HCT116 (cell line): ENCODE measurements around the gene KDM6B. TPM values are rescaled to one million over a fixed set of nuclear protein-coding genes. Genes with fewer than 3 reads are reported as not detected.

Experiments used
- ATAC-seq: fragments of 200-7000 bp; cut with Tn5 transposase; 2 replicates; pipeline ENCODE4 v1.9.1; 2020; ENCODE audit warnings: mild to moderate bottlenecking, moderate library complexity
- BruUV-seq: library from RNA; stranded (reverse); fragments of 400-500 nt; replicated peaks from 2 replicates; lab custom pipeline; 2021; lab: Mats Ljungman, UMichigan
- CTCF ChIA-PET: fragments of 300-600 bp; sonication (Branson Sonifier 250); formaldehyde crosslinking; loops from one replicate; lab custom pipeline; 2021; ENCODE audit warnings: antibody characterized with exemption; lab: Charles Lee
- POLR2A ChIA-PET: fragments of 300-600, 350-600 bp; sonication (Branson Sonifier 250); formaldehyde crosslinking; loops from one replicate; lab custom pipeline; 2021; ENCODE audit warnings: antibody characterized with exemption; lab: Charles Lee
- RAD21 ChIA-PET, 2 experiments: fragments of 300-600 bp; sonication (Branson Sonifier 250); formaldehyde crosslinking; loops; one replicate each; lab custom pipeline; 2023; ENCODE audit warnings: low total read pairs in 2 of 2; ENCODE audit not compliant: uncharacterized antibody in 2 of 2, unreplicated experiment in 2 of 2, low non-redundant PET in 1 of 2; lab: Charles Lee
- DNase-seq: peaks from one replicate; pipeline ENCODE4 v3.0.0-alpha.2; 2010; ENCODE audit warnings: low read depth, low spot score
- H2AFZ ChIP-seq: fragments of 200-600 bp; shearing (Covaris generic), sonication (generic); 2 replicates; pipeline ENCODE4 v1.6.1; 2017; ENCODE audit warnings: low read depth, mixed run types, mixed read lengths, antibody characterized with exemption, low read length; ENCODE audit not compliant: poor library complexity, severe bottlenecking
- H3K27ac ChIP-seq: 2 replicates; pipeline ENCODE4 v1.5.1; 2012; ENCODE audit warnings: low read depth, low read length
- H3K27me3 ChIP-seq: fragments of 200-600 bp; sonication (generic); 2 replicates; pipeline ENCODE4 v1.6.1; 2016; ENCODE audit warnings: mixed run types, low read length, mixed read lengths; ENCODE audit not compliant: insufficient read depth
- H3K36me3 ChIP-seq, 2 experiments: fragments of 200-500 bp in 1 of 2; fragments of 200-600 bp in 1 of 2; sonication (Bioruptor generic) in 1 of 2; sonication (generic) in 1 of 2; 2 replicates each; pipeline versions ENCODE4 v1.5.1 to v1.6.1; 2014 to 2016; ENCODE audit warnings: low read length in 2 of 2, inconsistent platforms in 1 of 2, mixed read lengths in 1 of 2, mixed run types in 1 of 2; ENCODE audit not compliant: insufficient read depth in 2 of 2, control insufficient read depth in 1 of 2
- H3K4me1 ChIP-seq, 2 experiments: fragments of 200-600 bp in 1 of 2; sonication (generic) in 1 of 2; 2 replicates each; pipeline versions ENCODE4 v1.5.1 to v1.6.1; 2012 to 2017; ENCODE audit warnings: low read length in 2 of 2, inconsistent platforms in 1 of 2, mild to moderate bottlenecking in 1 of 2, mixed read lengths in 1 of 2, mixed run types in 1 of 2, moderate library complexity in 1 of 2; ENCODE audit not compliant: insufficient read depth in 2 of 2, control insufficient read depth in 1 of 2
- H3K4me2 ChIP-seq: fragments of 200-600 bp; sonication (generic); 2 replicates; pipeline ENCODE4 v1.6.1; 2017; ENCODE audit warnings: mixed run types, low read length, mixed read lengths
- H3K4me3 ChIP-seq, 2 experiments: fragments of 200-600 bp in 1 of 2; sonication (generic) in 1 of 2; replicated peaks in 1 of 2; 2 replicates each; pipeline ENCODE4 v1.5.1; 2011 to 2016; ENCODE audit warnings: low read length in 2 of 2, control low read depth in 1 of 2, low read depth in 1 of 2, mild to moderate bottlenecking in 1 of 2, mixed read lengths in 1 of 2, mixed run types in 1 of 2
- H3K79me2 ChIP-seq: fragments of 200-600 bp; sonication (generic); 2 replicates; pipeline ENCODE4 v1.6.1; 2017; ENCODE audit warnings: mild to moderate bottlenecking, mixed run types, low read length, moderate library complexity, mixed read lengths; ENCODE audit not compliant: insufficient read depth
- H3K9ac ChIP-seq: fragments of 200-600 bp; sonication (generic); 2 replicates; pipeline ENCODE4 v1.6.1; 2016; ENCODE audit warnings: low read length, mixed read lengths
- H3K9me2 ChIP-seq: fragments of 200-600 bp; sonication (generic), shearing (Covaris generic); 2 replicates; pipeline ENCODE4 v1.6.1; 2017; ENCODE audit warnings: mixed run types, mild to moderate bottlenecking, moderate library complexity; ENCODE audit not compliant: insufficient read depth
- H3K9me3 ChIP-seq, 2 experiments: fragments of 200-500 bp in 1 of 2; fragments of 200-600 bp in 1 of 2; sonication (Bioruptor generic) in 1 of 2; sonication (generic) in 1 of 2; 2 replicates each; pipeline ENCODE4 v1.6.1; 2014 to 2017; ENCODE audit warnings: low read length in 2 of 2, mixed read lengths in 2 of 2, inconsistent platforms in 1 of 2, low read depth in 1 of 2, mild to moderate bottlenecking in 1 of 2, mixed run types in 1 of 2, moderate library complexity in 1 of 2; ENCODE audit not compliant: control insufficient read depth in 1 of 2, insufficient read depth in 1 of 2
- H4K20me1 ChIP-seq: fragments of 200-600 bp; sonication (generic), shearing (Covaris generic); 2 replicates; pipeline ENCODE4 v1.6.1; 2017; ENCODE audit warnings: mixed run types, mild to moderate bottlenecking, moderate library complexity; ENCODE audit not compliant: insufficient read depth
- CBX3 ChIP-seq: IDR thresholded peaks from 2 replicates; pipeline ENCODE4 v1.6.1; 2012; ENCODE audit warnings: low read depth
- CEBPB ChIP-seq: IDR thresholded peaks from 2 replicates; pipeline ENCODE4 v1.6.1; 2012; ENCODE audit warnings: low read depth
- EGR1 ChIP-seq: IDR thresholded peaks from 2 replicates; pipeline ENCODE4 v1.6.1; 2012; ENCODE audit warnings: low read depth
- ELF1 ChIP-seq: IDR thresholded peaks from 2 replicates; pipeline ENCODE4 v1.6.1; 2012; ENCODE audit warnings: low read depth, borderline replicate concordance
- EZH2 ChIP-seq: fragments of 200-600 bp; sonication (generic); IDR thresholded peaks from 2 replicates; pipeline ENCODE4 v1.6.1; 2017; ENCODE audit warnings: antibody characterized with exemption, mixed run types
- FOSL1 ChIP-seq: IDR thresholded peaks from 2 replicates; pipeline ENCODE4 v1.6.1; 2012; ENCODE audit warnings: low read depth
- JUND ChIP-seq: IDR thresholded peaks from 2 replicates; pipeline ENCODE4 v1.6.1; 2012
- POLR2A ChIP-seq: IDR thresholded peaks from 2 replicates; pipeline ENCODE4 v1.7.0; 2011; ENCODE audit warnings: borderline replicate concordance; ENCODE audit not compliant: insufficient read depth, insufficient read length; ENCODE audit errors: extremely low read depth
- RAD21 ChIP-seq: IDR thresholded peaks from 2 replicates; pipeline ENCODE4 v1.6.1; 2012; ENCODE audit warnings: low read depth, mild to moderate bottlenecking
- SP1 ChIP-seq: IDR thresholded peaks from 2 replicates; pipeline ENCODE4 v1.6.1; 2012; ENCODE audit warnings: low read depth
- SRF ChIP-seq: IDR thresholded peaks from 2 replicates; pipeline ENCODE4 v1.6.1; 2012; ENCODE audit warnings: low read depth
- YY1 ChIP-seq: IDR thresholded peaks from 2 replicates; pipeline ENCODE4 v1.6.1; 2011; ENCODE audit warnings: low read length, low read depth, moderate library complexity, mild to moderate bottlenecking; ENCODE audit not compliant: insufficient replicate concordance; ENCODE audit errors: extremely low read depth
- ZFX ChIP-seq: fragments of 450-650 bp; IDR thresholded peaks from 2 replicates; pipeline ENCODE4 v1.6.1; 2017
- ZNF274 ChIP-seq: fragments of 200-500 bp; sonication (Bioruptor generic); IDR thresholded peaks from 2 replicates; pipeline ENCODE4 v1.6.1; 2014; ENCODE audit warnings: mild to moderate bottlenecking, low read depth, low read length, inconsistent platforms
- intact Hi-C: fragments of 100-400 bp; cut with micrococcal nuclease; formaldehyde crosslinking; loops from 2 replicates; pipeline ENCODE4 v1.10.0; 2022
- total RNA-seq: library from RNA; stranded (reverse); gene quantifications from one replicate; pipeline ENCODE4 v1.2.1, GENCODE V29; 2021; ENCODE audit not compliant: unreplicated experiment
- TF ChIP-seq, protein P1 (sequence below): IDR thresholded peaks from 2 replicates; pipeline ENCODE4 v1.6.1; 2012
- TF ChIP-seq, protein P2 (sequence below): IDR thresholded peaks from 2 replicates; pipeline ENCODE4 v1.6.1; 2012
- TF ChIP-seq, protein P3 (sequence below): IDR thresholded peaks from 2 replicates; pipeline ENCODE4 v1.6.1; 2011; ENCODE audit warnings: mild to moderate bottlenecking, low read length, moderate library complexity; ENCODE audit not compliant: insufficient replicate concordance; ENCODE audit errors: extremely low read depth
- TF ChIP-seq, protein P4 (sequence below), 3 experiments: fragments of 200-600 bp in 1 of 3; sonication (generic) in 1 of 3; IDR thresholded peaks in 2 of 3; conservative IDR thresholded peaks in 1 of 3; 2 replicates each; pipeline ENCODE4 v1.5.1; 2012 to 2017; ENCODE audit warnings: low read depth in 2 of 3, low read length in 2 of 3, antibody characterized with exemption in 1 of 3, borderline replicate concordance in 1 of 3, control low read depth in 1 of 3, mild to moderate bottlenecking in 1 of 3, mixed read lengths in 1 of 3, mixed run types in 1 of 3, moderate library complexity in 1 of 3; ENCODE audit not compliant: insufficient read depth in 1 of 3

KDM6B gene
- total RNA-seq, 1 experiment from 2014 or later, result 42.1 TPM

DNA sequence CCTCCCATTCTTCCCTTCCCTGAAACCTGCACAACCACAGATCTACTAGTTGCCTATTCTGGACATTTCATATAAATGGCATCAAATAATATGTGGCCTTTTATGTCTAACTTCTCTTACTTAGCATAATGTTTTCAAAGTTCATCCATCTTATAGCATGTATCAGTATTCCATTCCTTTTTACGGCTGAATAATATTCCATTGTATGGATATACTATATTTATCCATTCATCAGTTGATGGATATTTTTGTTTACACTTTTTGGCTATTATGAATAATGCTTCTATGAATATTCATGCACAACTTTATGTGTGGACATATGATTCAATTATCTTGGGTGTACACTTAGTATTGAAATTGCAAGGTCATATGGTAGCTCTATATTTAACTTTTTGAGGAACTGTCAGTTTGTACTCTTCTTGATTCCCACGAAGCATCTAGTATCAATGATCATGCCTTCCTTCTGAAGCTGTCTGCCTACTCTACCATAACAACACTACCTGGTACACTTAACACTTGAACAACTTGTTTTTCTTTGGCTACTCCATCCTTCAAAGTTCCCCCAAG, 41.9 kb downstream of the KDM6B start:
- POLR2A ChIA-PET, result interaction anchor here (1.0 kb wide), 1 partner anchor 11 kb away, joined by 4 read pairs; no protein-coding TSS in a partner anchor
- H3K36me3 ChIP-seq, result peaks cover 0 to 3% of the 10 kb centered on the region in 2 experiments; a peak in 2 of 4 replicates

More for the DNA sequence above, 41.9 kb downstream of the KDM6B start:
- H3K4me2 ChIP-seq, result no peak overlapping the region
- no peaks in the 10 kb centered on the region for H3K9me2 ChIP-seq
- H3K27me3 ChIP-seq, result no peaks in the 10 kb centered on the region
- TF ChIP-seq SRF, result no peak
- no peak for TF ChIP-seq ELF1
- TF ChIP-seq YY1, result no peak
- TF ChIP-seq SP1, result no peak
- TF ChIP-seq, protein P1, sequence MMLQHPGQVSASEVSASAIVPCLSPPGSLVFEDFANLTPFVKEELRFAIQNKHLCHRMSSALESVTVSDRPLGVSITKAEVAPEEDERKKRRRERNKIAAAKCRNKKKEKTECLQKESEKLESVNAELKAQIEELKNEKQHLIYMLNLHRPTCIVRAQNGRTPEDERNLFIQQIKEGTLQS, result no peak
- TF ChIP-seq JUND, result no peak
- no peak for TF ChIP-seq RAD21
- no peak for TF ChIP-seq CEBPB
- TF ChIP-seq FOSL1, result no peak
- TF ChIP-seq POLR2A, result no peak
- TF ChIP-seq CBX3, result no peak
- TF ChIP-seq, protein P2, sequence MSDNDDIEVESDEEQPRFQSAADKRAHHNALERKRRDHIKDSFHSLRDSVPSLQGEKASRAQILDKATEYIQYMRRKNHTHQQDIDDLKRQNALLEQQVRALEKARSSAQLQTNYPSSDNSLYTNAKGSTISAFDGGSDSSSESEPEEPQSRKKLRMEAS, result no peak
- TF ChIP-seq, protein P3, sequence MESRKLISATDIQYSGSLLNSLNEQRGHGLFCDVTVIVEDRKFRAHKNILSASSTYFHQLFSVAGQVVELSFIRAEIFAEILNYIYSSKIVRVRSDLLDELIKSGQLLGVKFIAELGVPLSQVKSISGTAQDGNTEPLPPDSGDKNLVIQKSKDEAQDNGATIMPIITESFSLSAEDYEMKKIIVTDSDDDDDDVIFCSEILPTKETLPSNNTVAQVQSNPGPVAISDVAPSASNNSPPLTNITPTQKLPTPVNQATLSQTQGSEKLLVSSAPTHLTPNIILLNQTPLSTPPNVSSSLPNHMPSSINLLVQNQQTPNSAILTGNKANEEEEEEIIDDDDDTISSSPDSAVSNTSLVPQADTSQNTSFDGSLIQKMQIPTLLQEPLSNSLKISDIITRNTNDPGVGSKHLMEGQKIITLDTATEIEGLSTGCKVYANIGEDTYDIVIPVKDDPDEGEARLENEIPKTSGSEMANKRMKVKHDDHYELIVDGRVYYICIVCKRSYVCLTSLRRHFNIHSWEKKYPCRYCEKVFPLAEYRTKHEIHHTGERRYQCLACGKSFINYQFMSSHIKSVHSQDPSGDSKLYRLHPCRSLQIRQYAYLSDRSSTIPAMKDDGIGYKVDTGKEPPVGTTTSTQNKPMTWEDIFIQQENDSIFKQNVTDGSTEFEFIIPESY, result no peak
- TF ChIP-seq, protein P4, sequence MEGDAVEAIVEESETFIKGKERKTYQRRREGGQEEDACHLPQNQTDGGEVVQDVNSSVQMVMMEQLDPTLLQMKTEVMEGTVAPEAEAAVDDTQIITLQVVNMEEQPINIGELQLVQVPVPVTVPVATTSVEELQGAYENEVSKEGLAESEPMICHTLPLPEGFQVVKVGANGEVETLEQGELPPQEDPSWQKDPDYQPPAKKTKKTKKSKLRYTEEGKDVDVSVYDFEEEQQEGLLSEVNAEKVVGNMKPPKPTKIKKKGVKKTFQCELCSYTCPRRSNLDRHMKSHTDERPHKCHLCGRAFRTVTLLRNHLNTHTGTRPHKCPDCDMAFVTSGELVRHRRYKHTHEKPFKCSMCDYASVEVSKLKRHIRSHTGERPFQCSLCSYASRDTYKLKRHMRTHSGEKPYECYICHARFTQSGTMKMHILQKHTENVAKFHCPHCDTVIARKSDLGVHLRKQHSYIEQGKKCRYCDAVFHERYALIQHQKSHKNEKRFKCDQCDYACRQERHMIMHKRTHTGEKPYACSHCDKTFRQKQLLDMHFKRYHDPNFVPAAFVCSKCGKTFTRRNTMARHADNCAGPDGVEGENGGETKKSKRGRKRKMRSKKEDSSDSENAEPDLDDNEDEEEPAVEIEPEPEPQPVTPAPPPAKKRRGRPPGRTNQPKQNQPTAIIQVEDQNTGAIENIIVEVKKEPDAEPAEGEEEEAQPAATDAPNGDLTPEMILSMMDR (IDR thresholded peaks at IDR 0.05 in 2 of 3, conservative IDR thresholded peaks at IDR 0.05 in 1 of 3; ENCODE audit: borderline replicate concordance in 1 of 3, insufficient read depth in 1 of 3, low read depth in 2 of 3, low read length in 2 of 3), result no peak
- no peak for TF ChIP-seq ZFX
- TF ChIP-seq EGR1, result no peak
- no peak for TF ChIP-seq ZNF274
- TF ChIP-seq EZH2, result no peak
- ChIA-PET RAD21 (no interaction called here), CTCF (no interaction called here)
- H3K9me3 ChIP-seq, result no peaks in the 10 kb centered on the region
- intact Hi-C loops, result no loop called here
- no peak overlapping the region for H3K4me3 ChIP-seq
- no TSS peak for BruUV-seq
- H3K79me2 ChIP-seq, result no peaks in the 10 kb centered on the region
- no peaks in the 10 kb centered on the region for H4K20me1 ChIP-seq
- no peaks in the 10 kb centered on the region for H3K4me1 ChIP-seq
- DNase-seq (no peak), ATAC-seq (no peak)
- H3K9ac ChIP-seq, result no peak overlapping the region
- no peak overlapping the region for H3K27ac ChIP-seq
- no peak overlapping the region for H2AFZ ChIP-seq
